Heart left ventricle (tissue), 16 donors: ENCODE results near the gene DNM2. TPM values are rescaled to one million over a fixed set of nuclear protein-coding genes. Genes with fewer than 3 reads are reported as not detected.
A peak's percentile ranks its signal among the peaks of the same experiment; 100 is the strongest.
"Not testable (repeated sequence)": the region's sequence is repeated elsewhere in the genome, so short reads cannot be mapped to it uniquely, and the experiment has no call there.

Experiments used
- ATAC-seq, 4 donors: fragments of 200-7000 bp; cut with Tn5 transposase; one replicate each; pipeline ENCODE4 v1.9.1; 2020 to 2022; ENCODE audit warnings: moderate library complexity in 4 of 4, mild to moderate bottlenecking in 3 of 4, moderate number of reproducible peaks in 1 of 4
- DNase-seq, 5 donors: peaks; one replicate each; pipeline ENCODE4 v3.0.0-alpha.2; 2020
- H3K27ac ChIP-seq, 12 donors: fragments of 200-600 bp; sonication (generic) in 4 of 12; one replicate each; pipeline versions ENCODE4 v1.5.0 to v1.8.0; 2016 to 2022; ENCODE audit warnings: mild to moderate bottlenecking in 2 of 12
- H3K27me3 ChIP-seq, 9 donors: fragments of 200-600 bp; sonication (generic) in 2 of 9; one replicate each; pipeline versions ENCODE4 v1.5.1 to v1.8.0; 2016 to 2022; ENCODE audit warnings: mild to moderate bottlenecking in 3 of 9
- H3K36me3 ChIP-seq, 9 donors: fragments of 200-600 bp; sonication (generic) in 2 of 9; one replicate each; pipeline versions ENCODE4 v1.5.0 to v1.8.0; 2018 to 2022; ENCODE audit warnings: mild to moderate bottlenecking in 2 of 9
- H3K4me1 ChIP-seq, 12 donors: fragments of 200-600 bp; sonication (generic) in 4 of 12; one replicate each; pipeline versions ENCODE4 v1.5.0 to v1.8.0; 2016 to 2022; ENCODE audit warnings: mild to moderate bottlenecking in 3 of 12
- H3K4me3 ChIP-seq, 12 donors: fragments of 200-600 bp; sonication (generic) in 4 of 12; one replicate each; pipeline versions ENCODE4 v1.5.0 to v1.8.0; 2017 to 2022; ENCODE audit warnings: mild to moderate bottlenecking in 9 of 12, moderate library complexity in 4 of 12
- H3K9me3 ChIP-seq, 12 donors: fragments of 200-600 bp; sonication (generic) in 4 of 12; one replicate each; pipeline versions ENCODE4 v1.5.0 to v1.8.0; 2016 to 2022; ENCODE audit warnings: mild to moderate bottlenecking in 1 of 12
- CTCF ChIP-seq, 12 donors: fragments of 200-600 bp; sonication (generic) in 4 of 12; IDR thresholded peaks; one replicate each; pipeline versions ENCODE4 v1.5.0 to v1.8.0; 2018 to 2022; ENCODE audit warnings: antibody characterized with exemption in 12 of 12, mild to moderate bottlenecking in 5 of 12
- POLR2A ChIP-seq, 2 donors: fragments of 450-650 bp; IDR thresholded peaks; one replicate each; pipeline ENCODE4 v1.6.1; 2017; ENCODE audit warnings: antibody characterized with exemption in 2 of 2, mild to moderate bottlenecking in 2 of 2, moderate library complexity in 2 of 2
- WGBS, 4 donors: extraction: QIAGEN DNeasy Blood & Tissue Kit in 2 of 4; methylation state at CpG; one replicate each; pipeline versions ENCODE4 v1.1.5 to v1.1.7; 2013 to 2018; 5-methylcytosine and 5-hydroxymethylcytosine counted together
- intact Hi-C, 10 donors: fragments of 100-400 bp; cut with DNase I; formaldehyde crosslinking; loops; one replicate each; pipeline versions ENCODE4 v1.11.1 to v1.14.2; 2022
- polyA plus RNA-seq, 2 donors: library from polyadenylated mRNA; stranded (reverse); fragments of 200-250 nt; gene quantifications; one replicate each; pipeline ENCODE4 v1.2.3, GENCODE V29; 2013
- total RNA-seq, 9 donors: library from RNA; depleted of rRNA in 2 of 9; stranded (reverse); fragments of >200 nt in 2 of 9; fragmentation: NEBNext Ultra II Directional in 3 of 9; extraction: Animal tissue kit (Norgen Biotek cat#: 25700) in 3 of 9; gene quantifications; one replicate each; pipeline versions ENCODE4 v1.1.0 to v1.2.4, GENCODE V29; 2016 to 2023
- donor health status: ischemic (EF 13 %, LVEDD 7.1; RV severe dilation, severe dysfunction).
- donor health status: healthy with polysubstance abuse.
- donor health status: DM: no; HTN: yes; CAD: no.
- donor health status: DM: no; HTN: no; CAD: no.
- donor health status: ischemic (EF 25% LVEDD 6.9; RV normal size, moderate dysfunction).
- donor health status: ischemic (EF 25% LVEDD 5.7; RV mildly dilated, moderate dysfunction).
- donor health status: healthy.
- donor health status: DM: yes; HTN: yes; CAD: no.
- donor health status: ischemic (EF 35%, LVEDD 5.7; RV mildly dilated, moderate dysfunction).
- donor health status: nonischemic (EF 11% LVEDD 7.7; RV severe dilation, severe dysfunction).
- donor health status: DM: yes; HTN: yes; CAD: no.
- donor health status: PGD.
- donor health status: ischemic (EF 29% LVEDD 5.4; RV normal size, mild dysfunction).
- donor health status: nonischemic (EF 23%, LVEDD 6.1; RV moderate dilation, normal function).

Gene DNM2
- total and polyA plus RNA-seq, 11 donors = 98.9 to 204 (median 131) TPM

GRCh38 chr19:10740798-10741197 is 22.9 kb downstream of the DNM2 start:
- Histone ChIP-seq H3K4me3 (no peak overlapping the region), H3K27ac (no peak overlapping the region), H3K4me1 (peaks cover 0 to 87% (median 50%) of the 10 kb centered on the region in 12 donors), H3K9me3 (peaks cover 0 to 14% (median 0%) of the 10 kb centered on the region in 12 donors), H3K27me3 (no peaks in the 10 kb centered on the region), H3K36me3 (no peaks in the 10 kb centered on the region)
- TF ChIP-seq CTCF (IDR thresholded peaks at IDR 0.05) (no peak), POLR2A (IDR thresholded peaks at IDR 0.05) (no peak)
- ATAC-seq (no peak), DNase-seq (no peak)
- 82 to 93% (median 90%) methylated on average over 3 of the region's 3 CpGs for WGBS, 4 donors
- intact Hi-C loops = no loop called here

- Histone ChIP-seq H3K4me1 (peaks cover 0 to 79% (median 47%) of the 10 kb centered on the region in 12 donors), H3K36me3 (no peaks in the 10 kb centered on the region), H3K27ac (peak overlapping the region in 5 of 12 donors; percentile 25 to 64 (median 34)), H3K4me3 (no peak overlapping the region), H3K9me3 (peaks cover 0 to 14% (median 0%) of the 10 kb centered on the region in 12 donors), H3K27me3 (no peaks in the 10 kb centered on the region)
- ATAC-seq (peak in 3 of 4 donors; percentile 22 to 49 (median 39)), DNase-seq (no peak)
- TF ChIP-seq POLR2A (IDR thresholded peaks at IDR 0.05) (no peak), CTCF (IDR thresholded peaks at IDR 0.05) (no peak)
- WGBS, 4 donors = 34 to 54% (median 37%) methylated on average over 2 to 4 of the region's 4 CpGs
- intact Hi-C loops = no loop called here
Observed at GRCh38 chr19:10742476-10742875, 24.6 kb downstream of the DNM2 start.

GRCh38 chr19:10744253-10744798 is 26.4 kb downstream of the DNM2 start:
- peak overlapping the region in 8 of 12 donors; percentile 13 to 66 (median 32) for H3K27ac ChIP-seq
- no peak overlapping the region for H3K4me3 ChIP-seq
- H3K9me3 ChIP-seq = peaks cover 0 to 14% (median 0%) of the 10 kb centered on the region in 12 donors
- DNase-seq = no peak
- no peak for TF ChIP-seq CTCF (IDR thresholded peaks at IDR 0.05)
- no peak for TF ChIP-seq POLR2A (IDR thresholded peaks at IDR 0.05)
- H3K4me1 ChIP-seq = peaks cover 5 to 81% (median 59%) of the 10 kb centered on the region in 12 donors
- H3K27me3 ChIP-seq = no peaks in the 10 kb centered on the region
- ATAC-seq = no peak
- H3K36me3 ChIP-seq = no peaks in the 10 kb centered on the region
- intact Hi-C loops = no loop called here
- 39 to 58% (median 49%) methylated on average over 9 to 11 of the region's 11 CpGs for WGBS, 4 donors

GRCh38 chr19:10744801-10745293 is 27.0 kb downstream of the DNM2 start:
- ATAC-seq (no peak), DNase-seq (no peak)
- Histone ChIP-seq H3K4me3 (no peak overlapping the region), H3K36me3 (no peaks in the 10 kb centered on the region), H3K27me3 (no peaks in the 10 kb centered on the region), H3K27ac (peak overlapping the region in 8 of 12 donors; percentile 13 to 66 (median 32)), H3K9me3 (peaks cover 0 to 9% (median 0%) of the 10 kb centered on the region in 12 donors), H3K4me1 (peaks cover 10 to 83% (median 64%) of the 10 kb centered on the region in 12 donors)
- TF ChIP-seq CTCF (IDR thresholded peaks at IDR 0.05) = no peak
- TF ChIP-seq POLR2A (IDR thresholded peaks at IDR 0.05) = no peak
- intact Hi-C loops = no loop called here
- 38 to 68% (median 56%) methylated on average over 10 to 12 of the region's 12 CpGs for WGBS, 4 donors

DNA sequence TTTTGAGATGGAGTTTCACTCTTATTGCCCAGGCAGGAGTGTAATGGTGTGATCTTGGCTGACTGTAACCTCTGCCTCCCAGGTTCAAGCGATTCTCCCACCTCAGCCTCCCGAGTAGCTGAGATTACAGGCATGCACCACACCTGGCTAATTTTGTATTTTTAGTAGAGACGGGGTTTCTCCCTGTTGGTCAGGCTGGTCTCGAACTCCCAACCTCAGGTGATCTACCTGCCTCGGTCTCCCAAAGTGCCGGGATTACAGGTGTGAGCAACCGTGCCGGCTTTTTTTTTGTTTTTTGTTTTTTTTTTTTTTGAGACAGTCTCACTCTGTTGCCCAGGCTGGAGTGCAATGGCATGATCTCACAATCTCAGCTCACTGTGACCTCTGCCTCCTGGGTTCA is 28.6 kb downstream of the DNM2 start:
- not testable (repeated sequence) for H3K27ac ChIP-seq, DNase-seq, H3K9me3 ChIP-seq, H3K36me3 ChIP-seq, H3K27me3 ChIP-seq, ATAC-seq, H3K4me3 ChIP-seq
- H3K4me1 ChIP-seq = peaks cover 19 to 89% (median 80%) of the 10 kb centered on the region in 12 donors
- WGBS, 4 donors = 89 to 94% (median 91%) methylated on average over 8 of the region's 8 CpGs
- intact Hi-C loops = loop anchor here in 1 of 10 donors (2.0 kb wide), 1 partner anchor 16 kb away; no protein-coding TSS in a partner anchor
